Mesenteric fat pad (tissue), 1 donor: ENCODE data around the gene STN1. TPM values are rescaled to one million over a fixed set of nuclear protein-coding genes. Genes with fewer than 3 reads are reported as not detected.
"Not testable (repeated sequence)": the region's sequence is repeated elsewhere in the genome, so short reads cannot be mapped to it uniquely, and the experiment has no call there.

Experiments used
- DNase-seq: peaks from one replicate; pipeline ENCODE4 v3.0.0-alpha.2; 2020; ENCODE audit warnings: low spot score
- total RNA-seq: library from RNA; stranded (reverse); fragmentation: NEBNext Ultra II Directional; extraction: Animal tissue kit (Norgen Biotek cat#: 25700); gene quantifications from one replicate; pipeline ENCODE4 v1.2.1, GENCODE V29; 2021
- donor health status: DM: yes; HTN: yes; CAD: no.

STN1 gene
- total RNA-seq, 1 donor from 2014 or later: 18.9 TPM

DNA sequence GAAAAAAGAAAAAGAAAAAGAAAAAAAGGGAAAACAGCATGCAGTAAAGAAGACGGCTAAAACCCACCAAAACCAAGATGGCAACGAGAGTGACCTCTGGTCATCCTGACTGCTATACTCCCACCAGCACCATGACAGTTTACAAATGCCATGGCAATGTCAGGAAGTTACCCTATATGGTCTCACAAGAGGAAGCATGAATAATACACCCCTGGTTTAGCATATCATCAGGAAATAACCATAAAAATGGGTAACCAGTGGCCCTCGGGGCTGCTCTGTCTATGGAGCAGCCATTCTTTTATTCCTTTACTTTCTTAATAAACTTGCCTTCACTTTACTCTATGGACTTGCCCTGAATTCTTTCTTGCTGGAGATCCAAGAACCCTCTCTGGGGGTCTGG lies 72.6 kb downstream of the STN1 start:
- DNase-seq: not testable (repeated sequence)

DNA sequence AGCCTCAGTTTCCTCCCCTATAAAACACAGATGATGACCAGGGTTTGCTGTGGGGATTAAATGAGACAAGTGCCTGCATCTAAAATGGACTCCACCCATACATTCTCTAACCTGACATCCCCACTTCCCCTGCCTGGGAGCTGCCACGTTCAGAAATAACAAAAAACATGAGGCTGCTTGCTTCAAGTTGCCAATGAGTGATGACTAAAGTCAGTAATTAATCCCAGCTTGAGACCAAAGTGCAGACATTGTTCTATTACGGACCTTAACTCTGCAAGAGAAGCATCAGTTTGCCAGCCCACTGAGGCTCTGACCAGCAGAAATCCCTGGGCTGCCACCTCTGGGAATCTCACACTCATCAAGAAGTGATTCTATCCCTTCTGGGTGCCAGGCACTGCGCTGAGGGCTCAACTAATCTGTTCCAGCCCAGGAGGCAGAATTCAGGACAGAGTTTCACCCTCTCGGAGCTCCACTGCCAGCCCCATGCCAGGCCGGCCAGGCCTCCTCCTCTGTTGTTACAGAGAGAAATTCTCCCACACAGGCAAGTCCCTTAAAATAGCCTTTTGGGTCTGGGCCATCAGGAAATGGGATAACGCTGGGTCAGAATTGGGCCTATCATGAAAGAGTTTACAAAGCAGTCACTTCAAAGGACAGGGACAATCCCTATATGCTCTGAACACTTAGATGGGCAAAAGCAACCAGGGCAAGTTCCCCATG lies 74.0 kb downstream of the STN1 start:
- DNase-seq: peak; percentile 87

DNA sequence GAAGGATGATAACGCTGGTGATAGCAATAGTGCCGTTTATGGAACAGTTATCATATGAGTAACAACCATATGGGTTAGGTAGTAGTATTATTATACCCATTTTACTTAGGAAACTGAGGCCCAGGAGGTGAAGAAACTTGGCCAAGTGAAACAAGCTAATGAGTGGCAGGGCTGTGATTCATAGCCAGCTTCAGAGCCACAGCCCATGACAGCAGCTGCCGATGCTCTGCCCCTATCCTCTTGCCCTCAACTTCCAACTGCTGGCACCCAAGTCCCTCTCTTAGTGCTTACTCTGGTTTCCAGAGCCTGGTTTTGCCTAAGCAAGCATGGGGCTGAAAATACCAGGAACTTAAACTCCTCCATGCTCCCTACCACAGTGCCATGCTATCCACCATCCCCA lies 74.9 kb downstream of the STN1 start:
- no peak for DNase-seq

DNA sequence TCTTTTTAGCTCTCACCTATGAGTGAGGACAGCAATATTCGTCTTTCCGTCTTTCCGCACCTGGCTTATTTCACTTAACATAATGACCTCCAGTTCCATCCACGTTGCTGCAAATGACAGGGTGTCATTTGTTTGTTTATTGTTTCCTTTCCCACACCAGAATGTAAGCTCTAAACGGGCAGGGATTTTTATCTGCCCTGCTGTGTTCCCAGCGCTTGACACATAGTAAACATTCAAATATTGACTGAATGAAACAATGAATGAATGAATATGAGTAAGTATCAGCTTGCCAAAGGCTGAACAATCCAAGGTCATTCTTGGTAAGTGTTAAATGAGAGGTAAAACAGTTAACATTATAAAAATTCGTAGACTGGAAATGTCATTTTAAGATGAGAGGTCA lies 75.4 kb downstream of the STN1 start:
- no peak for DNase-seq

DNA sequence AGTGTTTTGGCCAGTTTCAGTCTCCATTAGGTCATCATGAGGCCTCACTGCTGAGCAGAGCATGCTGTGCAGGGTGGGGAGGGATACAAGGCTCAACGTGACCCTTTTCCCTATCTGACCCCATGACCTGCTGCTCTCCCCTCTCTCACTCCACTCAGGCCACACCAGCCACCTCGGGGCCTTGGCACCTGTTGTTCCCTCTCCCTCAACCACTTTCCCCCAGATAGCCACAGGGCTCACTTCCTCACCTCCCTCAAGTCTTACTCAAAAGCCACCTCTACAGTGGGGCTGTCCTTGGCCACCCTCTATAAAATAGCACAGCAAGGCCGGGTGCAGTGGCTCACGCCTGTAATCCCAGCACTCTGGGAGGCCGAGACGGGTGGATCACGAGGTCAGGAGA lies 76.5 kb downstream of the STN1 start:
- no peak for DNase-seq

DNA sequence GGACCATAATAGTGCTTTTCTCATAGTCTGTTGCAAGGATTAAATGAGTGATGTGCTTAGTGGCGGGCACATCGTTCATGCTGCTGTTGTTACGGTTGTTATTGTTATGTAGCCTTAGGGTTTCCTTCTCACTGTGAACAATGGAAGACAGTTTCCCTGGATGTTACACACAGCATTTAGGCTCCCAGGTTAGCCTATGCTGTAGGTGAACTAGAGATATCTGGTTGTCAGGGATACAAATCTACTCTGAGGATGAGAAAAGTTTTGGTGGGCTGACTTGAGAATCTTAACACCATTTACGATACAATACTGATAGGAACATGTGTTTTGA lies 77.3 kb downstream of the STN1 start:
- DNase-seq: no peak

DNA sequence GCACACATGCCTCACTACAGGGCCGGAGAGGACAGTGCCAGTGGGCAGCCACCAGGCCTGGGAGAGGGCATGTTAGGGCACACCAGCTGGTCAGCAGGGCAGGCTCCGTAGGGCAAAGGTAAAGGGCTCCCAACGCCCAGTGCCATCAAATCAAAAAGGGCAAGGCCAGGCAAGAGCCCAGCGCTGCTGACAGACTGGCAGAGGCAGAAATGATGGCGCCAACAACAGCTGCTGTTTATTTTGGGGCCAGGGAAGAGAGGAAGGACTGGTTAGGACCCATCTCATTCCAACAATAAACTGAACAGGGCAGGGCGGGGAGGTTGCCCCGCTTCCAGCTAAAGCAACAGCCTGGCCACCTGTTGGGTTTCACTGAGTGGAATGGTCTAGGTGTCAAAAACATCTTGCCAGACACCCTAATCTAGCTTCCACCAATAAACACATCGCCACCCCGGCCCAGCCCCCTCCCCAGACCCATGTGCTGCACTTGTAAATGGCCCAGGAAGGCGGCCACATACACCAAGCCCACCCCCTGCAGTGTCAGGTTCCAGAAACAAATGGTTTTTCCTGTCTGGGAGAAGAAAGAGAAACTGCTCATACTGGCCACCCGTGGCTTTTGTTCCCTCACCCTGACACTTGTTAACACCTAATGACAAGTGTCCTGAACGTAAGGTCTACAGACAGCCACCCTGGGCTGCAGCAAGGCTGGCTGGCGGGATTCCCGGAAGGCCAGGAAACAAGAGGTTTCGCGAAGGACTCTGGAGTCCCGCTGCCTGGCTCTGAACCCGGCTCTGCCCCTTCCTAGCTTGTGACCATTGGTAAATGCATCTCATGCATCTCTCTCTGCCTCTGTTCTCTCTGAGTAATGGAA lies 77.9 kb downstream of the STN1 start:
- DNase-seq: no peak

DNA sequence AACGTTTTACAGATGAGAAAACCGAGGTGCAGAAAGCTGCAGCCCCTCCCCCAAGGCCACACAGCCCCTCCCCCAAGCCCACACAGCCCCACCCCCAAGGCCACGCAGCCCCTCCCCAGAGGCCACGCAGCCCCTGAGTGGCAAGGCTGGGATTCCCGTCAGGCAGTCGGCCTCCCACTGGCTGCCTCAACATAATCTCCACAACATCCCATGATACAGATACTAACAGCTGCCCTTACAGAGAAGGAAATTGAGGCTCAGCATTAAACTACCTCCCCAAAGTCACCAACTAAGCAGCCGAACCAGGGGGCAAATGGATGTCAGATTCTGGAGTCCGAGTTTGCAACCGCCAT lies 78.5 kb downstream of the STN1 start:
- no peak for DNase-seq

DNA sequence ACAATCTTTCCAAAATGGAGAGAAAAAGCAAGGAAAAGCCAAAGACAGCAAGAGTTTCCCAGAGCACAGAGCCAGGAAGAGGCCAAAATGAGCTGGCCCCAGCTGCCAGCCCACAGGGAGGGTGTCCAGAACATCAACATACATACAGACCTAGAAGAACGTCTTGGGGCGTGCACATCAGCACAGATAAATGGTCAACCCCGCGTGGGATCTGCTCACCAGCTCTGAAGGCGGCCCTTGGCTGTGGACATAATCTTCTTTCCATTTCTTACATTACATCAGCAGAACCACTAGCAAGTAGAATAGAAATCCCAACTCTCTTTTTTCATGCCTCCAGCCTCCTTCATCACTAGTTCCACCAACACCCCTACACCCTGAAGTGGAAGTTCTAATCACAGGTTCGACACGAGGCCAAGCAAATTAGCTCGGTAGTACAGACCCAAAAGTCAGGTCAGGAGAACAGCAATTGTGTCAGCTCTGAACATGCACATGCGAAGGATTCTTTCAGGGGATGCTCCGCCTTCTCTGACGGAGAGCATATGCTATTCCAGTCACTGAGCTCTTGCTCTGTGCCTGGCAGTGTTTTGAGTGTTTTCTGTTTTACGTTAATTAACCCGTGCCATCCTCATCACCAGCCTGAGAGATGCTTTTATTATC lies 79.0 kb downstream of the STN1 start:
- DNase-seq: no peak

DNA sequence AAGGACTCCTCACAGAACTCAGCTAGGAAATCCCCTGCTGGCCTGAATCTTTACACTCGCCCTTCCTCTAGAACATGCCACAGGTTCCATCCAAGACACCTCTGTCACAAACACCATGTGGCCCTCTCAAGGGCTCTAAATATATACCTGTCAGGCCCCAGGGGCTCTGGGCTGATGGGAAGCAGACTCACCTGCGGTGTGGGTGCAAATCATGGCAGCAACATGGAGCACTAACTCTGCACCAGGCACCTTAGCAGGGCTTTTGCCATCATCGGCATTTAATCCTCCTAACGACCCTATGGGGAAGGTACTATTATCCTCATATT lies 80.0 kb downstream of the STN1 start:
- DNase-seq: no peak

DNA sequence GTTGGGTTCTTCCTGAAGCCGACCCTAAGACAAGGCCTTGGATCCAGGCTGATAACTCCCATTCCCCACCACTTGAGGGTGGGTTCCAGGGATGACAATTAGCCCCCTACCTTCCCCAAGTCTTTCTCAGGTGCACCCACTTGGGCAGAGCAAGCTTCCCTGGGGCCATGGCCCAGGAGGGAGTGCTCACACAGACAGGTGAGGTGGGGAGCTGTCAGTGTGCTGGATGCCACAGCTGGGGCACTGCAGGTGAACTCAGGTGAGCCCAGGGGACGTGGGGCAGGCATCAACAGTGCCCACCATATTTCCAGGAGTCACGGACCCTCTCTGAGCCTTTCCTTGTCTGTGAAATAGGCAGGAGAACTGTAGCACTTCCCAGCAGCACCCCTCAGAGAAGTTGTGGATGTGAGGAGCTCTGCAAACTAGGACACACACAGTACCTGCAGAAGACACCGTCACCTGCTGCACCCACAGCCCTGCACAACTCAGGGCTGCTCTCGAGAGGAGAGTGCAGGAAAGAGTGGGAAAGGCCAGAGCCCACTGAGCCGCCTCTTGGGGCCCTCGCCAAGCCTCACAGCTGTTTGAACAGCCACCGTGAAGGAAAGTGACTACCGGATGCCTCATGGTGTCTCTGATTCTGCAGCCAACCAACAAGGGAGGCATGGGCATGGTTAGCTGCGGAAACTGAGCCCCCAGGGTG lies 80.5 kb downstream of the STN1 start:
- no peak for DNase-seq

DNA sequence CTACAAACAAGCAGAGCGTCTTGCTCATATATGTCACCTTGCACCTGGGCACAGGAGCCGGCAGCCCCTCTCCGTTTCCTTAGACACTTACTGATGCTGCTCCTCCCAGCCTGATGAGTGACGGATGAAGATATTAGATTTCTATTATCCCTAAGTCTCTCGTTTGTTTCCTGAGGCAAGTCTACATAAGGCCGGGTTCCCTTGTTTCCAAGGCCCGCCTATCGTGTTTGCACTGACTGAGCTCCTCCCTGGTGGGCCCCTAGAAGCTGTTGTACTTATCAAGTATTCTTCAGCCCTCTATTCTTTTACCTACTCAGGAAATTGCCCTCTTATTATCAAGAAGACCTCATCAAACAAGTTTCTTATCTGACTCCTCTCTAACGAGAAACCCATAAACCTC lies 81.1 kb downstream of the STN1 start:
- DNase-seq: no peak

DNA sequence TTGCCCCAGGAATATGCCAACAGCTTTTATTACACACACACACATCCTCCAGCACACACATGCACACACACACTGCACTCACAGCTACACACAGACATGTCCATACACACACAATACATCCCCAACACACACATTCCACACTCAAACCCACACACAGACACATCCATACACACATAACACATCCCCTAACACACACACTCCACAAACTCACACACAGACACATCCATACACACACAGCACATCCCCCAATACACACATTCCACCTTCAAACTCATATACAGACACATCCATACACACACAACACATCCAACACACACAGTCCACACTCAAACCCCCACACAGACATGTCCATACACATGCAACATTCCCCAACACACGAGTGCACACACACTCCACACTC lies 81.7 kb downstream of the STN1 start:
- DNase-seq: no peak

DNA sequence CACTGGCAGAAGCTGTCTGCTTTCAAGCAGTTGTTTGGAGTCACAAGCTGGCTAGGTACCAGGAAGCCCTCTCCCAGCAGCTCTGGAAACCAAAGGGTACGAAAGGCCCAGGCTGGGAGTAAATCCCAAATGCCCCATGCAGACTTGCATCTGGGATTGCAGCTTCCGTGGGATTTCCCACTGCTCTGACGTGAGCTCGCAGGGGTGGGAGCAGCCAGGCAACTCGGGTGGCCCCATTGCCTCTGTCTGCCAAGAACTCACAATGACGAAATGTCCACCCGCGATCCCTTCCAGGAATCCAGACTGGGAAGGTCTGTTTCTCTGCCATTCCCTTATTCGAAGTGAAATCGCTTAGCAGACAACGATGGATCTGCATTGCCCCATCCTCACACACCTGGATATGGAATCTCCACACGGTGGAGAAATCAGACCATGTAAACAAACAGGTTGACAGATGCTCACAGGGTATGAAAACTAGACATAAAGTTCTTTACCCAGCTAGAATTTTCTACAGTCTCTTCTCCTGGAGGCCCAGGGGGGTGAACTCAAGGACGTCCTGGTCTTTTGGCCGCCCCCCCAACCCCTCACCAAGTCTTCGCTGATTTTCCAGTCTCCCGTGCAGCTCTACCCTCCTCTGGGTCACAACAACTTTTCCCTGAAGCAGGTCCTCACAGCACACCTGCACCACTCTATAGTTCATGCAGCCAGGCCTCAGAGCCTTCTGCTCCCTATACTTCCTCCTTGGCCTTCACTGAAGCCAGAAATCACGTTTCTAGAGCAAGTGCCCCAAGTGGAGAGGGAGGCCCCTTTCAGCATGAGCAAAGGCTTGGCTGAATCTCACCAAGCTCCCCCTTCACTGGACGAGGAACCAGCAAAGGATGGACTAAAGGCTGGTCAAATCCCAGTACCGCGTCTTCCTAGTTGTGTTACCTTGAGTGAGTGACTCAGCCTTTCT lies 82.6 kb downstream of the STN1 start:
- no peak for DNase-seq

DNA sequence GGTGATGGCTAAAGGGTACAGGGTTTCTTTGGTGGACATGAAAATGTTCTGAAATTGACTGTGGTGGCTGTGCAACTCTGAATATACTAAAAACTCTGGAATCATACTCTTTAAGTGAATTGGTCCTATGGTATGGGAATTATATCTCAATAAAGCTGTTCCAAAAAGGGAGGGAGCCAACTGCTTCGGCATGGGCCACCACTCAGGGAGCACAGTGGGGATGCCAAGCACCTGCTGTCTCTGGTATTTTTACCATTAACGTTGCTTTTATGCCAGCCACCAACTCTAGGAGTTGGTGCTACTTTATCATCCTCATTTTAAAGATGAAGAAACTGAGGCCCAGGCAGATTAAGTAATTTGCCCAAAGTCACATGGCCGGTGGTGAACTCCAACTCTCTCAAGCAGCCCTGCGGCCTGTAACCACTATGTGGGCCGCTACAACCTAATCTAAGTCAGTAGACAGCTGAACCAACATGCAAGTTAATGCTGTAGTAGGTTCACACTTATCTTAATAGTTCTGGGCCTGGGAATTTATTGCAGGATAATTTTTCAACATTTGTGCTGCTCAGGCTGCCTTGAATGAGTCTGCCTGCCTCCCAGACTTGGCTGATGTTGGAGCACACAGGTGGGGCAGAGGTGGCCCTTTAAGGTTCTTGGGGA lies 83.4 kb downstream of the STN1 start:
- no peak for DNase-seq

DNA sequence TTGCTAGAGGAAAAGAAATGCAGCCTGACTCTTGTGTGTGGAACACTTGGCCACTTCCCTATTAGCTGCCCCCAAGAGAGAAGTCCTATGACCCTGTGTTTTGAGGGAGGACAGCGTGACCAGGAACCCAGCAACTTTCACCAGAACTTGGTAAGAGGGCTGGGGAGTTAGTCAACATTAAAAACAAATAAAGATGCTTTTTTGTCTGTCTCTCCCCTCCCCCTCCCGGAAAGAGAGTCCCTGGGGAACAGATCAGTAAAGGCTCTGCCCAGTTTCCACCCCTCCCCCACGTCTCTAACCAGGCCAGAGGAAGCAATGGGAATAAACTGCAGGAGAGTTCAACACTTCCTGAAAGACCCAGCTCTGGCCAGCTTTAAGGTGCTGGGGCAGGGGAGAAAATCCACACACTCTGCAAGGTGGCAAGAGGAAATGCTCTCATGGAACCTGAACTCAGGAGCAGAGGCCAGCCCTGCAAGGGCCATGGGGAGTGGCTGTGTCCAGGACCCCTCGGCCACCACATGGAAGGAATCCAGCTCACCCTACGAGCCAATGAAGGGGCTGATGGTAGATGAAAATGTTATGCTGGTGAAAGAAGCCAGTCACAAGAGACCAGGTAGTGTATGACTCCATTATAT lies 84.1 kb downstream of the STN1 start:
- no peak for DNase-seq

DNA sequence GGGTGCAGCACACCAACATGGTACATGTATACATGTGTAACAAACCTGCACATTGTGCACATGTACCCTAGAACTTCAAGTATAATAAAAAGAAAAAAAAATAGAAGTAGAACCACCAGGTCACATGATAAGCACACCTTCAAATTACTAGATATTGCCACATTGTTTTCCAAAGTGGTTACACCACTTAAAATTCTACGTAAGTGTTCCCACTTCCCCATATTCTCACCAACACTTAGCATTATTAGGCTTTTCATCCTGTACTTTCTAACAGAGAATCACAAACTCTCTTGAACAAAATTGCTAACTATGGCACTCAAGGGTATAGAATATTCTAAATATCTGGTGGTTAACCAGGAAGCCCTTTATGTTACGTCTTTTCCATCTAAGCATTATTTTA lies 85.2 kb downstream of the STN1 start:
- no peak for DNase-seq
